ENCODE results near the gene TEKT2.

Gene TEKT2, protein sequence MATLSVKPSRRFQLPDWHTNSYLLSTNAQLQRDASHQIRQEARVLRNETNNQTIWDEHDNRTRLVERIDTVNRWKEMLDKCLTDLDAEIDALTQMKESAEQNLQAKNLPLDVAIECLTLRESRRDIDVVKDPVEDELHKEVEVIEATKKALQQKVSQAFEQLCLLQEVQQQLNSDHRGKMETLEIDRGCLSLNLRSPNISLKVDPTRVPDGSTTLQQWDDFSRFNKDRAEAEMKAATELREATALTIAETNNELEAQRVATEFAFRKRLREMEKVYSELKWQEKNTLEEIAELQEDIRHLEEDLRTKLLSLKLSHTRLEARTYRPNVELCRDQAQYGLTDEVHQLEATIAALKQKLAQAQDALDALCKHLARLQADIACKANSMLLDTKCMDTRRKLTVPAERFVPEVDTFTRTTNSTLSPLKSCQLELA

DNA sequence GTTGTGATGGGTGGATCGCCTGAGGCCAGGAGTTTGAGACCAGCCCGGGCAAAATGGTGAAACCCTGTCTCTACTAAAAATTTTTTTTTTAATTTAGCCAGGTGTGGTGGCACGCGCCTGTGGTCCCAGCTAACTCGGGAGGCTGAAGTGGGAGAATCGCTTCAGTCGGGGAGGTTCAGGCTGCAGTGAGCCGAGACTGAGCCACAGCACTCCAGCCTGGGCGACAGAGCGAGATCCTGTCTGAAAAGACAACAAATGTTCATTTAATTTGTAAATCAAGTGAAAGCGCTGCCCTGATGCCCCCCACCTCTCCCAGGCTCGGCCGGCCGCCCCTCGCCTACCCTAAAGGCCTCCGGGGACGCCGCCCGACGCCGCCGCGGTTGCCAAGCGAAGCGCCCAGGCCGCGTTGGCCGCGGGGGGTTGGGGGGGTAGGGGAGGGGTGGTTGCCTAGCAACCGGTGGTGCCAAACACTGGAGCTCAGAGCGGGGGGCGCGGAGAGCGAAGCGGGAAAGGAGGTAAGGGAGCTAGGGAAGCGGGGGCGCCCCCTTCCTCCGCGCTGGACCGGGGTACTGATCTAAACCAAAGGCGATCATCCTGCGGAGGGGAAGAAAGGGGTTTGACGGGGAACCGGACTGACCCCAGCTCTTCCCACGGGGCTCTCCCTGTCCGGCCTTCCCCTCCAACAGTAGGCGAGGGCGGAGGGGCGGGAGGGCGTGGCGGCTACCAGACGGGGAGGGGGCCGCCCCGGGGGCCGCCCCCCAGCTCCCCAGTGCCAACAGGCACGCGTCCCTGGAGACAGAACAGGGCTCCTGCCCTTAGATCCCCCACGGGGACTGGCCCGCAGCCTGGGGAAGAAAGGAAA lies at the start of gene TEKT2:
Gene TEKT2, plus strand, starts transcription at position 460 of the 862 bp plus-strand sequence. CDS start 828 bp downstream, outside the sequence.
- H3K27ac ChIP-seq (ENCODE audit: low read depth, low read length): no peak within 1 kb of the TSS
- no peak within 1 kb of the TSS for H3K4me3 ChIP-seq (ENCODE audit: insufficient read depth, low read length, poor library complexity, severe bottlenecking)
- H3F3A ChIP-seq (ENCODE audit: insufficient read depth): no peaks in the 10 kb centered on the region
- TF ChIP-seq, protein P1, sequence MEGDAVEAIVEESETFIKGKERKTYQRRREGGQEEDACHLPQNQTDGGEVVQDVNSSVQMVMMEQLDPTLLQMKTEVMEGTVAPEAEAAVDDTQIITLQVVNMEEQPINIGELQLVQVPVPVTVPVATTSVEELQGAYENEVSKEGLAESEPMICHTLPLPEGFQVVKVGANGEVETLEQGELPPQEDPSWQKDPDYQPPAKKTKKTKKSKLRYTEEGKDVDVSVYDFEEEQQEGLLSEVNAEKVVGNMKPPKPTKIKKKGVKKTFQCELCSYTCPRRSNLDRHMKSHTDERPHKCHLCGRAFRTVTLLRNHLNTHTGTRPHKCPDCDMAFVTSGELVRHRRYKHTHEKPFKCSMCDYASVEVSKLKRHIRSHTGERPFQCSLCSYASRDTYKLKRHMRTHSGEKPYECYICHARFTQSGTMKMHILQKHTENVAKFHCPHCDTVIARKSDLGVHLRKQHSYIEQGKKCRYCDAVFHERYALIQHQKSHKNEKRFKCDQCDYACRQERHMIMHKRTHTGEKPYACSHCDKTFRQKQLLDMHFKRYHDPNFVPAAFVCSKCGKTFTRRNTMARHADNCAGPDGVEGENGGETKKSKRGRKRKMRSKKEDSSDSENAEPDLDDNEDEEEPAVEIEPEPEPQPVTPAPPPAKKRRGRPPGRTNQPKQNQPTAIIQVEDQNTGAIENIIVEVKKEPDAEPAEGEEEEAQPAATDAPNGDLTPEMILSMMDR (IDR thresholded peaks at IDR 0.05; ENCODE audit: insufficient read depth, low read length, poor library complexity, severe bottlenecking): no peak
- no peak for TF ChIP-seq EZH2phosphoT487 (conservative IDR thresholded peaks at IDR 0.05; ENCODE audit: low read length)
- no peak within 1 kb of the TSS for H2AFZ ChIP-seq (ENCODE audit: low read depth, low read length, severe bottlenecking)
- no peaks in the 10 kb centered on the region; the same call in 1 of the 2 replicates for H3K79me2 ChIP-seq (ENCODE audit: insufficient read depth, low read length)
- H3K4me2 ChIP-seq (ENCODE audit: low read depth, low read length, poor library complexity, severe bottlenecking): no peak within 1 kb of the TSS
- no peak within 1 kb of the TSS for H3K9ac ChIP-seq (ENCODE audit: low read length)
- no peaks in the 10 kb centered on the region for H3K9me3 ChIP-seq (ENCODE audit: insufficient read depth, low read length)
- H3K36me3 ChIP-seq (ENCODE audit: low read length): no peaks in the 10 kb centered on the region
- H4K20me1 ChIP-seq (ENCODE audit: low read depth, low read length): no peaks in the 10 kb centered on the region
- H3K27me3 ChIP-seq (ENCODE audit: low read length): no peaks in the 10 kb centered on the region
- H3K9me2 ChIP-seq (replicated peaks; ENCODE audit: insufficient read depth, low read length): no peaks in the 10 kb centered on the region

DNA sequence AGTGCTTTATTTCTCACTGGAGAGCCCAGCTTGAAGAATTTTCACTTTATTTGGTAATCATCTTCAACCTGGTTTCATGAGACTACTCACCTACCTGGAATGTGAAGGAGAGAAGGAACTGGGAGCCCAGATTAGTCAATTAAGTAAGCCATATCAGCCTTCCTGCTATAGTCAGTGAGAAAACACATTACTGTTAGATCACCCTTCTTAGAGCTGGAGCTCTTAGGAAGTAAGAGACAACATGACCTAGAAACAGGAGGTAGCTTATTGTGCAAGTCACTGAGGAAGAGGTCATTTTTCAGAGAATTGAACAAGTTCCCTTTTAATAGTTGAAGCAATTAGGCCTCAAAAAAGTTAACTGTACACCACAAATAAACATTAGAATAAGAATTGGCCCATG lies 49.2 kb upstream of the TEKT2 start:
- peaks cover 19% of the 10 kb centered on the region; the same call in 1 of the 2 replicates for H3K36me3 ChIP-seq (ENCODE audit: low read length)
- no peak overlapping the region for H3K9ac ChIP-seq (ENCODE audit: low read length)
- no peaks in the 10 kb centered on the region for H3K27me3 ChIP-seq (ENCODE audit: low read length)
- H2AFZ ChIP-seq (ENCODE audit: low read depth, low read length, severe bottlenecking): no peak overlapping the region
- no peak overlapping the region for H3K4me2 ChIP-seq (ENCODE audit: low read depth, low read length, poor library complexity, severe bottlenecking)
- no peak overlapping the region for H3K4me3 ChIP-seq (ENCODE audit: insufficient read depth, low read length, poor library complexity, severe bottlenecking)
- 0 out of 2 replicates have a peak, but pooled peaks cover 3% of the 10 kb centered on the region for H3F3A ChIP-seq (ENCODE audit: insufficient read depth)
- no peaks in the 10 kb centered on the region for H4K20me1 ChIP-seq (ENCODE audit: low read depth, low read length)
- no peak overlapping the region for H3K27ac ChIP-seq (ENCODE audit: low read depth, low read length)
- TF ChIP-seq EZH2phosphoT487 (conservative IDR thresholded peaks at IDR 0.05; ENCODE audit: low read length): no peak
- TF ChIP-seq, protein P1 (IDR thresholded peaks at IDR 0.05; ENCODE audit: insufficient read depth, low read length, poor library complexity, severe bottlenecking): no peak
- no peaks in the 10 kb centered on the region for H3K9me2 ChIP-seq (replicated peaks; ENCODE audit: insufficient read depth, low read length)
- no peaks in the 10 kb centered on the region for H3K9me3 ChIP-seq (ENCODE audit: insufficient read depth, low read length)
- no peaks in the 10 kb centered on the region for H3K79me2 ChIP-seq (ENCODE audit: insufficient read depth, low read length)

DNA sequence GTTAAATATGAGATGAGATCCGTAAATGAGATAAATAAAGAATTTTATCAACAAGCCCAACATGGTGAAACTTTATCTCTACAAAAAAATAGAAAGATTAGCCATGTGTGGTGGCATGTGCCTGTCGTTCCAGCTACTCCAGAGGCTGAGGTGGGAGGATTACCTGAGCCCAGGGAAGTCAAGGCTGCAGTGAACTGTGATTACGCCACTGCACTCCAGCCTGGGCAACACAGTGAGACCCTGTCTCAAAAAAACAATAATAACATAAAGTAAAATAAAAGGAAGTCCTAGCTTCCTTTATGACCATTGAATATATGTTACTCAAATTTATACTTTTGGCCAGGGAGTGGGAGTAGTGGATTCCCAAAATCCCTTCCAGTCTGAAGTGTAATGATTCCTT lies 48.7 kb upstream of the TEKT2 start:
- Histone ChIP-seq H3K9me2 (replicated peaks; ENCODE audit: insufficient read depth, low read length) (no peaks in the 10 kb centered on the region), H4K20me1 (ENCODE audit: low read depth, low read length) (no peaks in the 10 kb centered on the region), H2AFZ (ENCODE audit: low read depth, low read length, severe bottlenecking) (no peak overlapping the region), H3K79me2 (ENCODE audit: insufficient read depth, low read length) (no peaks in the 10 kb centered on the region), H3K27ac (ENCODE audit: low read depth, low read length) (no peak overlapping the region), H3K36me3 (ENCODE audit: low read length) (peaks cover 24% of the 10 kb centered on the region; the same call in 1 of the 2 replicates), H3K4me2 (ENCODE audit: low read depth, low read length, poor library complexity, severe bottlenecking) (no peak overlapping the region), H3K9me3 (ENCODE audit: insufficient read depth, low read length) (no peaks in the 10 kb centered on the region), H3K9ac (ENCODE audit: low read length) (no peak overlapping the region), H3F3A (ENCODE audit: insufficient read depth) (0 out of 2 replicates have a peak, but pooled peaks cover 3% of the 10 kb centered on the region), H3K27me3 (ENCODE audit: low read length) (no peaks in the 10 kb centered on the region), H3K4me3 (ENCODE audit: insufficient read depth, low read length, poor library complexity, severe bottlenecking) (no peak overlapping the region)
- TF ChIP-seq, protein P1 (IDR thresholded peaks at IDR 0.05; ENCODE audit: insufficient read depth, low read length, poor library complexity, severe bottlenecking): no peak
- no peak for TF ChIP-seq EZH2phosphoT487 (conservative IDR thresholded peaks at IDR 0.05; ENCODE audit: low read length)

Data from SU-DHL-6 (cell line).